PC-9 (cell line): ENCODE data around the gene FIBCD1. TPM values are rescaled to one million over a fixed set of nuclear protein-coding genes. Genes with fewer than 3 reads are reported as not detected.

Experiments
- BruUV-seq: library from RNA; stranded (reverse); fragments of 400-500 nt; replicated peaks from 2 replicates; lab custom pipeline; 2021; lab: Mats Ljungman, UMichigan
- CTCF ChIA-PET: fragments of 300-600 bp; sonication (Branson Sonifier 250); formaldehyde crosslinking; loops from one replicate; lab custom pipeline; 2022; ENCODE audit warnings: antibody characterized with exemption; lab: Charles Lee
- POLR2A ChIA-PET: fragments of 300-600 bp; sonication (Branson Sonifier 250); formaldehyde crosslinking; loops from one replicate; lab custom pipeline; 2022; ENCODE audit warnings: antibody characterized with exemption; ENCODE audit not compliant: unreplicated experiment; lab: Charles Lee
- DNase-seq, 2 experiments: peaks; one replicate each; pipeline versions ENCODE4 v3.0.0 to v3.0.0-alpha.2; 2015 to 2022; ENCODE audit warnings: mixed read lengths in 1 of 2
- H2AFZ ChIP-seq: fragments of 200-600 bp; sonication (generic); 2 replicates; pipeline ENCODE4 v1.8.1; 2017; ENCODE audit warnings: antibody characterized with exemption
- H3F3A ChIP-seq: fragments of 200-600 bp; sonication (generic); 2 replicates; pipeline ENCODE4 v1.8.1; 2017; ENCODE audit warnings: antibody characterized with exemption, mild to moderate bottlenecking, low read depth; ENCODE audit not compliant: insufficient read depth
- H3K27ac ChIP-seq: fragments of 200-600 bp; sonication (generic); 2 replicates; pipeline ENCODE4 v1.6.1; 2016; ENCODE audit warnings: mixed run types
- H3K27me3 ChIP-seq: fragments of 200-600 bp; sonication (generic); 2 replicates; pipeline ENCODE4 v1.6.1; 2016; ENCODE audit warnings: low read depth, mixed run types; ENCODE audit not compliant: insufficient read depth
- H3K36me3 ChIP-seq: fragments of 200-600 bp; sonication (generic); 2 replicates; pipeline ENCODE4 v1.6.1; 2016; ENCODE audit warnings: low read depth, mixed run types
- H3K4me1 ChIP-seq: fragments of 200-600 bp; sonication (generic); replicated peaks from 2 replicates; pipeline ENCODE4 v1.6.1; 2016; ENCODE audit warnings: mixed run types; ENCODE audit not compliant: insufficient read depth
- H3K4me2 ChIP-seq: fragments of 200-600 bp; sonication (generic); 2 replicates; pipeline ENCODE4 v1.6.1; 2017; ENCODE audit warnings: mixed run types
- H3K4me3 ChIP-seq: fragments of 200-600 bp; sonication (generic); 2 replicates; pipeline ENCODE4 v1.6.1; 2016; ENCODE audit warnings: mixed run types
- H3K79me2 ChIP-seq: fragments of 200-600 bp; sonication (generic); 2 replicates; pipeline ENCODE4 v1.6.1; 2017; ENCODE audit warnings: low read depth, mixed run types
- H3K9me2 ChIP-seq: fragments of 200-600 bp; sonication (generic); 2 replicates; pipeline ENCODE4 v1.8.1; 2017; ENCODE audit warnings: mild to moderate bottlenecking; ENCODE audit not compliant: insufficient read depth
- H3K9me3 ChIP-seq: fragments of 200-600 bp; sonication (generic); 2 replicates; pipeline ENCODE4 v1.8.1; 2016; ENCODE audit warnings: low read depth; ENCODE audit not compliant: insufficient read depth
- H4K20me1 ChIP-seq: fragments of 200-600 bp; sonication (generic); 2 replicates; pipeline ENCODE4 v1.8.1; 2017; ENCODE audit not compliant: insufficient read depth
- CTCF ChIP-seq: fragments of 200-600 bp; sonication (generic); conservative IDR thresholded peaks from 2 replicates; pipeline ENCODE4 v1.6.1; 2017; ENCODE audit warnings: mixed run types, antibody characterized with exemption, mild to moderate bottlenecking, moderate library complexity
- EZH2 ChIP-seq: fragments of 200-600 bp; sonication (generic); IDR thresholded peaks from 2 replicates; pipeline ENCODE4 v1.8.0; 2017; ENCODE audit warnings: antibody characterized with exemption, low read depth
- intact Hi-C: fragments of 100-400 bp; cut with micrococcal nuclease; formaldehyde crosslinking; loops from one replicate; pipeline ENCODE4 v1.10.0; 2022; ENCODE audit not compliant: unreplicated experiment
- total RNA-seq: library from RNA; stranded (reverse); gene quantifications from 2 replicates; pipeline ENCODE4 v1.2.3, GENCODE V29; 2021

FIBCD1 gene
- total RNA-seq, 1 experiment from 2014 or later = 2.7 TPM

DNA sequence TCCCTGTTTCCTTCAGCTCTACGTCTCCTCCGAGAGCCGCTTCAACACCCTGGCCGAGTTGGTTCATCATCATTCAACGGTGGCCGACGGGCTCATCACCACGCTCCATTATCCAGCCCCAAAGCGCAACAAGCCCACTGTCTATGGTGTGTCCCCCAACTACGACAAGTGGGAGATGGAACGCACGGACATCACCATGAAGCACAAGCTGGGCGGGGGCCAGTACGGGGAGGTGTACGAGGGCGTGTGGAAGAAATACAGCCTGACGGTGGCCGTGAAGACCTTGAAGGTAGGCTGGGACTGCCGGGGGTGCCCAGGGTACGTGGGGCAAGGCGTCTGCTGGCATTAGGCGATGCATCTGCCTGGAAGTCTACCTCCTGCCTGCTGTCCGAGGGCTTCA, 76.3 kb downstream of the FIBCD1 start:
- intact Hi-C loops = loop anchor here (1.0 kb wide), 2 partner anchors 91 to 155 kb away; no protein-coding TSS in a partner anchor
- ChIA-PET POLR2A (interaction anchor here (0.6 kb wide), 1 partner anchor 124 kb away, joined by 3 read pairs; no protein-coding TSS in a partner anchor), CTCF (interaction anchor here (0.5 to 1.5 kb wide), 3 partner anchors 91 to 179 kb away, joined by 3 to 4 read pairs (median 3); no protein-coding TSS in a partner anchor)
- Histone ChIP-seq H3K79me2 (no peaks in the 10 kb centered on the region), H3K4me3 (no peak overlapping the region), H3K4me2 (no peak overlapping the region), H2AFZ (no peak overlapping the region), H3K27ac (no peak overlapping the region), H4K20me1 (peaks cover 19% of the 10 kb centered on the region; the same call in 1 of the 2 replicates), H3K9me2 (no peaks in the 10 kb centered on the region), H3K9me3 (no peaks in the 10 kb centered on the region), H3K27me3 (no peaks in the 10 kb centered on the region), H3K4me1 (no peaks in the 10 kb centered on the region), H3K36me3 (no peaks in the 10 kb centered on the region), H3F3A (peaks cover 7% of the 10 kb centered on the region; the same call in 1 of the 2 replicates)
- BruUV-seq = no TSS peak
- TF ChIP-seq EZH2 = no peak
- TF ChIP-seq CTCF = no peak
- DNase-seq = no peak

DNA sequence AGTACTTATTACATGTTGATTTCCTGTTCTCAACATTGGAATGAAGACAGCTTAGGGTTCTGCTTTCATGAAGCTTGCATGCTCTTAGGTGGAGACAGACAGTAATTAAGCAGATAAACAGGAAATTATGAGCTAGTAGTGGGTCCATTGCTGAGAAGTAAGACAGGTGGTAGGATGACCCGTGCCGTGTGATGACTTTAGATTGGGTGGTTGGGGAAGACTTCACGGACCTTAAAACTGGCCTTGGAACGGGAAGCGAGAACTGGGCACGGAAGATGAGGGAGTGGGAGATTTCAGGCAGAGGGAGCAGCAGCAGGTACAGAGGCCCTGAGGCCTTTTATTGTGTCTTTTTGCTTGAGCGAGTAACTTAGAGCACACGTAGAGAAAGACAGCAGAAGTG, 76.8 kb downstream of the FIBCD1 start:
- Histone ChIP-seq H3F3A (peaks cover 7% of the 10 kb centered on the region; the same call in 1 of the 2 replicates), H3K27ac (no peak overlapping the region), H3K27me3 (no peaks in the 10 kb centered on the region), H3K79me2 (no peaks in the 10 kb centered on the region), H2AFZ (no peak overlapping the region), H3K9me3 (no peaks in the 10 kb centered on the region), H3K4me3 (no peak overlapping the region), H4K20me1 (peaks cover 14% of the 10 kb centered on the region; the same call in 1 of the 2 replicates), H3K36me3 (no peaks in the 10 kb centered on the region), H3K4me2 (no peak overlapping the region), H3K4me1 (no peaks in the 10 kb centered on the region), H3K9me2 (no peaks in the 10 kb centered on the region)
- ChIA-PET CTCF (interaction anchor here (0.7 to 1.5 kb wide), 2 partner anchors 91 to 236 kb away, joined by 4 to 5 read pairs; no protein-coding TSS in a partner anchor), POLR2A (interaction anchor here (0.6 kb wide), 1 partner anchor 123 kb away, joined by 3 read pairs; no protein-coding TSS in a partner anchor)
- TF ChIP-seq CTCF (no peak), EZH2 (no peak)
- intact Hi-C loops = no loop called here
- DNase-seq = no peak
- BruUV-seq = no TSS peak

- H4K20me1 ChIP-seq = peaks cover 8% of the 10 kb centered on the region; the same call in 1 of the 2 replicates
- no TSS peak for BruUV-seq
- no peaks in the 10 kb centered on the region for H3K36me3 ChIP-seq
- no peaks in the 10 kb centered on the region for H3K9me2 ChIP-seq
- H3K9me3 ChIP-seq = no peaks in the 10 kb centered on the region
- TF ChIP-seq EZH2 = no peak
- TF ChIP-seq CTCF = no peak
- intact Hi-C loops = no loop called here
- no peaks in the 10 kb centered on the region for H3K27me3 ChIP-seq
- no peak for DNase-seq
- H3K4me2 ChIP-seq = no peak overlapping the region
- no peak overlapping the region for H3K4me3 ChIP-seq
- no peaks in the 10 kb centered on the region for H3K79me2 ChIP-seq
- H3K4me1 ChIP-seq = no peaks in the 10 kb centered on the region
- POLR2A ChIA-PET = interaction anchor here (0.5 kb wide), 1 partner anchor 130 kb away, joined by 3 read pairs; no protein-coding TSS in a partner anchor
- CTCF ChIA-PET = interaction anchor here (0.5 to 1.1 kb wide), 6 partner anchors 25 to 362 kb away, joined by 3 to 9 read pairs (median 6); no protein-coding TSS in a partner anchor
- 0 out of 2 replicates have a peak, but pooled peaks cover 7% of the 10 kb centered on the region for H3F3A ChIP-seq
- no peak overlapping the region for H2AFZ ChIP-seq
- no peak overlapping the region for H3K27ac ChIP-seq
Observed at GRCh38 chr9:130861372-130862180, 77.5 kb downstream of the FIBCD1 start.
